Measurements from ENCODE around the gene COMT.

The COMT gene

DNA sequence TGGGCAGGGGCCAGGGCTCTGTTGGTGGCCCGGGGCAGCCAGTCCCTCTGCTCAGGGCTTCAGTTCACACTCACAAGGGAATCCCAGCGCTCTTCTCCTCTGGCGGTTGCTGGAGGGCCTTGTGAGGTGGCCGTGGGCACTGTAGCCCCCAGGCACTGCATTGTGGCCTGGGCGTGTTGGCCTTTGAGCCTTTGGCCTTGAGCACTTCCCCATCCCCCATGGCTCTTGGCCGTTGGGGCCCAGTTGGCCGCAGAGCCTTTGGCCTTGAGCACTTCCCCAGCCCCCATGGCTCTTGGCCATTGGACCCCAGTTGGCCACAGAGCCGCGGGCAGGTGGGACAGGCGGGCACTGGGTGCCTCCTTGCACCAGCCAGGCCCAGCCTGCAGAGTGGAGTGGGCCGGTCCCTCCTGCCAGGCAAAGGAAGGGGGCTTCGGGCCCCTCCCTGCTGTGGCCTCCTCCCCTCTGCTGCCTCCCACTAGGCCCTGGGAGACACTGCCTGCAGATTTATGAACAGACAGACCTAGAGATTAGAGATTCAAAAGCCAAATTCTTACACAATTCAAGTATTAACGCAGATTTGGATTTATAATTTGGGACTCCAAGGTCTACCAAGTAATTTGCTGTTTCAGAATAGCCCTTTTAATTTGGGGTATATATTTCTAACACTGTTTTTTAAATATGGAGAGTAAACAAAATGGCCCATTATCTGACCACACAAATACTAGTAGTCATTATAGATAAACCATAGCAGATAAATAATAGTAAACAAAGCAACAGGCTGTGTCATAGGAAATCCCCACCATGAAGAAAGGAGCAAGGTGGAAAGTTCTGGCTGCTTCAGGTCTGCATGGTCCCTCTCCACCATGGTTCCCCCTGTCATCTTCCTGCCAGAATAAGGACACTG, 18.3 kb downstream of the COMT start (continued):
- TF ChIP-seq ZNF433 (tag by site-specific recombination; IDR thresholded peaks at IDR 0.05; ENCODE audit: low read depth) (no peak), ZNF785 (tag by site-specific recombination; IDR thresholded peaks at IDR 0.05) (no peak), ZNF16 (tag by site-specific recombination; IDR thresholded peaks at IDR 0.05; ENCODE audit: low read depth) (no peak), TRIM28 (IDR thresholded peaks at IDR 0.05; ENCODE audit: borderline replicate concordance, low read length) (no peak), KLF9 (tag by site-specific recombination; IDR thresholded peaks at IDR 0.05; ENCODE audit: low read depth) (no peak), GLI2 (tag by site-specific recombination; IDR thresholded peaks at IDR 0.05; ENCODE audit: borderline replicate concordance, low read depth) (no peak), ZNF391 (tag by site-specific recombination; IDR thresholded peaks at IDR 0.05; ENCODE audit: borderline replicate concordance, low read depth) (no peak), ZEB2 (tag by site-specific recombination; IDR thresholded peaks at IDR 0.05) (no peak), KLF10 (tag by site-specific recombination; IDR thresholded peaks at IDR 0.05) (no peak), ZNF670 (tag by site-specific recombination; IDR thresholded peaks at IDR 0.05; ENCODE audit: low read depth) (no peak), ZNF747 (tag by site-specific recombination; IDR thresholded peaks at IDR 0.05) (no peak), ZNF169 (tag by site-specific recombination; IDR thresholded peaks at IDR 0.05) (no peak), ZNF138 (tag by site-specific recombination; IDR thresholded peaks at IDR 0.05; ENCODE audit: borderline replicate concordance) (no peak), ZNF501 (tag by site-specific recombination; IDR thresholded peaks at IDR 0.05) (no peak), ZNF792 (tag by site-specific recombination; IDR thresholded peaks at IDR 0.05) (no peak), YY2 (tag by site-specific recombination; IDR thresholded peaks at IDR 0.05) (no peak), SP2 (tag by site-specific recombination; IDR thresholded peaks at IDR 0.05) (no peak), SCRT2 (tag by site-specific recombination; IDR thresholded peaks at IDR 0.05) (0 out of 2 replicates have a peak, but pooled peaks have one; percentile 33), ZNF148 (tag by site-specific recombination; IDR thresholded peaks at IDR 0.05; ENCODE audit: borderline replicate concordance) (no peak), ZNF157 (tag by site-specific recombination; IDR thresholded peaks at IDR 0.05) (no peak), ZNF202 (tag by site-specific recombination; IDR thresholded peaks at IDR 0.05; ENCODE audit: borderline replicate concordance) (no peak), ZNF623 (tag by site-specific recombination; IDR thresholded peaks at IDR 0.05) (no peak), RBAK (tag by site-specific recombination; IDR thresholded peaks at IDR 0.05) (no peak), ZIC2 (tag by site-specific recombination; IDR thresholded peaks at IDR 0.05) (peak; percentile 54), ZNF555 (tag by site-specific recombination; conservative IDR thresholded peaks at IDR 0.05) (no peak), ZFP3 (tag by site-specific recombination; IDR thresholded peaks at IDR 0.05; ENCODE audit: low read depth) (no peak), ZNF585B (tag by site-specific recombination; IDR thresholded peaks at IDR 0.05) (no peak), ZNF544 (tag by site-specific recombination; IDR thresholded peaks at IDR 0.05) (no peak), ZNF843 (tag by site-specific recombination; IDR thresholded peaks at IDR 0.05) (no peak), ZNF335 (tag by site-specific recombination; conservative IDR thresholded peaks at IDR 0.05) (peak; percentile 70)
- TF ChIP-seq, protein P1, sequence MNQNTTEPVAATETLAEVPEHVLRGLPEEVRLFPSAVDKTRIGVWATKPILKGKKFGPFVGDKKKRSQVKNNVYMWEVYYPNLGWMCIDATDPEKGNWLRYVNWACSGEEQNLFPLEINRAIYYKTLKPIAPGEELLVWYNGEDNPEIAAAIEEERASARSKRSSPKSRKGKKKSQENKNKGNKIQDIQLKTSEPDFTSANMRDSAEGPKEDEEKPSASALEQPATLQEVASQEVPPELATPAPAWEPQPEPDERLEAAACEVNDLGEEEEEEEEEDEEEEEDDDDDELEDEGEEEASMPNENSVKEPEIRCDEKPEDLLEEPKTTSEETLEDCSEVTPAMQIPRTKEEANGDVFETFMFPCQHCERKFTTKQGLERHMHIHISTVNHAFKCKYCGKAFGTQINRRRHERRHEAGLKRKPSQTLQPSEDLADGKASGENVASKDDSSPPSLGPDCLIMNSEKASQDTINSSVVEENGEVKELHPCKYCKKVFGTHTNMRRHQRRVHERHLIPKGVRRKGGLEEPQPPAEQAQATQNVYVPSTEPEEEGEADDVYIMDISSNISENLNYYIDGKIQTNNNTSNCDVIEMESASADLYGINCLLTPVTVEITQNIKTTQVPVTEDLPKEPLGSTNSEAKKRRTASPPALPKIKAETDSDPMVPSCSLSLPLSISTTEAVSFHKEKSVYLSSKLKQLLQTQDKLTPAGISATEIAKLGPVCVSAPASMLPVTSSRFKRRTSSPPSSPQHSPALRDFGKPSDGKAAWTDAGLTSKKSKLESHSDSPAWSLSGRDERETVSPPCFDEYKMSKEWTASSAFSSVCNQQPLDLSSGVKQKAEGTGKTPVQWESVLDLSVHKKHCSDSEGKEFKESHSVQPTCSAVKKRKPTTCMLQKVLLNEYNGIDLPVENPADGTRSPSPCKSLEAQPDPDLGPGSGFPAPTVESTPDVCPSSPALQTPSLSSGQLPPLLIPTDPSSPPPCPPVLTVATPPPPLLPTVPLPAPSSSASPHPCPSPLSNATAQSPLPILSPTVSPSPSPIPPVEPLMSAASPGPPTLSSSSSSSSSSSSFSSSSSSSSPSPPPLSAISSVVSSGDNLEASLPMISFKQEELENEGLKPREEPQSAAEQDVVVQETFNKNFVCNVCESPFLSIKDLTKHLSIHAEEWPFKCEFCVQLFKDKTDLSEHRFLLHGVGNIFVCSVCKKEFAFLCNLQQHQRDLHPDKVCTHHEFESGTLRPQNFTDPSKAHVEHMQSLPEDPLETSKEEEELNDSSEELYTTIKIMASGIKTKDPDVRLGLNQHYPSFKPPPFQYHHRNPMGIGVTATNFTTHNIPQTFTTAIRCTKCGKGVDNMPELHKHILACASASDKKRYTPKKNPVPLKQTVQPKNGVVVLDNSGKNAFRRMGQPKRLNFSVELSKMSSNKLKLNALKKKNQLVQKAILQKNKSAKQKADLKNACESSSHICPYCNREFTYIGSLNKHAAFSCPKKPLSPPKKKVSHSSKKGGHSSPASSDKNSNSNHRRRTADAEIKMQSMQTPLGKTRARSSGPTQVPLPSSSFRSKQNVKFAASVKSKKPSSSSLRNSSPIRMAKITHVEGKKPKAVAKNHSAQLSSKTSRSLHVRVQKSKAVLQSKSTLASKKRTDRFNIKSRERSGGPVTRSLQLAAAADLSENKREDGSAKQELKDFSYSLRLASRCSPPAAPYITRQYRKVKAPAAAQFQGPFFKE (tag by site-specific recombination; IDR thresholded peaks at IDR 0.05; ENCODE audit: borderline replicate concordance): no peak
- TF ChIP-seq, protein P2, sequence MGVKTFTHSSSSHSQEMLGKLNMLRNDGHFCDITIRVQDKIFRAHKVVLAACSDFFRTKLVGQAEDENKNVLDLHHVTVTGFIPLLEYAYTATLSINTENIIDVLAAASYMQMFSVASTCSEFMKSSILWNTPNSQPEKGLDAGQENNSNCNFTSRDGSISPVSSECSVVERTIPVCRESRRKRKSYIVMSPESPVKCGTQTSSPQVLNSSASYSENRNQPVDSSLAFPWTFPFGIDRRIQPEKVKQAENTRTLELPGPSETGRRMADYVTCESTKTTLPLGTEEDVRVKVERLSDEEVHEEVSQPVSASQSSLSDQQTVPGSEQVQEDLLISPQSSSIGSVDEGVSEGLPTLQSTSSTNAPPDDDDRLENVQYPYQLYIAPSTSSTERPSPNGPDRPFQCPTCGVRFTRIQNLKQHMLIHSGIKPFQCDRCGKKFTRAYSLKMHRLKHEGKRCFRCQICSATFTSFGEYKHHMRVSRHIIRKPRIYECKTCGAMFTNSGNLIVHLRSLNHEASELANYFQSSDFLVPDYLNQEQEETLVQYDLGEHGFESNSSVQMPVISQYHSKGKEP (tag by site-specific recombination; IDR thresholded peaks at IDR 0.05): no peak
